Body of pancreas (tissue), 4 donors: ENCODE data around the gene GMPPA.

Experiments
- POLR2A ChIP-seq, 3 donors: fragments of 450-650 bp; IDR thresholded peaks; one replicate each; pipeline ENCODE4 v1.6.1; 2016; ENCODE audit warnings: antibody characterized with exemption in 3 of 3, mild to moderate bottlenecking in 2 of 3
- TF ChIP-seq, protein P1 (sequence below), 7 experiments: fragments of 450-650 bp in 4 of 7; fragments of 200-600 bp in 3 of 7; sonication (generic) in 3 of 7; IDR thresholded peaks; one replicate each; pipeline ENCODE4 v1.5.1; 2016 to 2019; ENCODE audit warnings: antibody characterized with exemption in 7 of 7

DNA sequence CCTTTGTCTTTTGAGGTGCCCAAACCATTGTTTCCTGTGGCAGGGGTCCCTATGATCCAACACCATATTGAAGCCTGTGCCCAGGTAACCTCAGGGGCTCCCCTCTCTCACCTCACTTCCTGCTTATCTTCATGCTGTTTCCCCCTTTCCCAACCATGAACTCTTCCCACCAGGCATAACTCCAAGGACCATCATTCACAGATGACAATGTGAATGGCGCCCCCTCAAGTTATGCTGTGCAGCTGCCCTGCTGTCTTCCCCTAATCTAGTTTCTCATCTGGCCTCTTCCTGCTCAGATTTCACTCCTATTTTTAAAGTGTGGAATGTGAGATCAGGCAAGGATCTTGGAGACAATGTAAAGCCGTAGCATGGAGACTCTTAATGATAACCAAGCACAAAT lies 1.4 kb downstream of the GMPPA start:
- TF ChIP-seq, protein P1, sequence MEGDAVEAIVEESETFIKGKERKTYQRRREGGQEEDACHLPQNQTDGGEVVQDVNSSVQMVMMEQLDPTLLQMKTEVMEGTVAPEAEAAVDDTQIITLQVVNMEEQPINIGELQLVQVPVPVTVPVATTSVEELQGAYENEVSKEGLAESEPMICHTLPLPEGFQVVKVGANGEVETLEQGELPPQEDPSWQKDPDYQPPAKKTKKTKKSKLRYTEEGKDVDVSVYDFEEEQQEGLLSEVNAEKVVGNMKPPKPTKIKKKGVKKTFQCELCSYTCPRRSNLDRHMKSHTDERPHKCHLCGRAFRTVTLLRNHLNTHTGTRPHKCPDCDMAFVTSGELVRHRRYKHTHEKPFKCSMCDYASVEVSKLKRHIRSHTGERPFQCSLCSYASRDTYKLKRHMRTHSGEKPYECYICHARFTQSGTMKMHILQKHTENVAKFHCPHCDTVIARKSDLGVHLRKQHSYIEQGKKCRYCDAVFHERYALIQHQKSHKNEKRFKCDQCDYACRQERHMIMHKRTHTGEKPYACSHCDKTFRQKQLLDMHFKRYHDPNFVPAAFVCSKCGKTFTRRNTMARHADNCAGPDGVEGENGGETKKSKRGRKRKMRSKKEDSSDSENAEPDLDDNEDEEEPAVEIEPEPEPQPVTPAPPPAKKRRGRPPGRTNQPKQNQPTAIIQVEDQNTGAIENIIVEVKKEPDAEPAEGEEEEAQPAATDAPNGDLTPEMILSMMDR (IDR thresholded peaks at IDR 0.05): no peak
- TF ChIP-seq POLR2A (IDR thresholded peaks at IDR 0.05): no peak
